ENCODE measurements around the gene MALL.
"Not testable (repeated sequence)": the region's sequence is repeated elsewhere in the genome, so short reads cannot be mapped to it uniquely, and the experiment has no call there.

The MALL gene

GRCh38 chr2:110120171-110121051, 4.8 kb upstream of the MALL start:
- DNase-seq (ENCODE audit: low spot score) = no peak

DNA sequence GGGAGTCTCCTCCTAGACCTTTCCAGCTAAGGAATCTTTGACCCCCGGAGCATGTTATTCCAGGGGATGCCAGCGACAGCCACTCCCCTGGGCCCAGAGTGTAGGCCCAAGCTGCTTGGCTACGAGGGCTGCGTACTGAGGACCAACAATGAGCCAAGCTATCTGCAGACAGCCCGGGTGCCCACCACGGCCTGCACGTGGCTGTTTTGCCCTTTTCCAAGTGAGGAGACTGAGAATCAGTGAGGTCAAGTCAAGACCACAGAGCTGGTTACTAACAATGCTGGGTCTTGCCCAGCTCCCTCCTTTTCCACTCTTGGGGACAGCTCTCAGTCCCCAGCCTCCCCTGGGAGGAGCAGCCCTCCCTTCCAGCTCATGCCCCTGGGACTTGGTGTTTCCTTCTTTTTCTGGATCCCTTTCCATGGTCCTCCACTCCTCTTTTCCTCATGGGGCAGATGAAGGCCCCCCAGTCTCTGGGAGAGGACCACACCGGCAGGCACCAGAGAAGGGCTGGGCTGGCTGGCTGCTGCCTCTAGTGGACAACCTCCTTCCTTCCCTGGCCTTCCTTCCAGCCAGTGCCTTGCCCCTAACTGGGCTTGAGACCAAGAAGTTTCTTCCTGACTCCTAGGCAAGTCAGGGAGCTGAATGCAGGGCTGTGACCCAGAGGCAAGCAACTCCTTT, 550 bp upstream of the MALL start:
- DNase-seq (ENCODE audit: low spot score) = no peak

- DNase-seq (ENCODE audit: low spot score) = no peak
These were observed 779 bp downstream of the MALL start for GRCh38 chr2:110114831-110115255.

DNA sequence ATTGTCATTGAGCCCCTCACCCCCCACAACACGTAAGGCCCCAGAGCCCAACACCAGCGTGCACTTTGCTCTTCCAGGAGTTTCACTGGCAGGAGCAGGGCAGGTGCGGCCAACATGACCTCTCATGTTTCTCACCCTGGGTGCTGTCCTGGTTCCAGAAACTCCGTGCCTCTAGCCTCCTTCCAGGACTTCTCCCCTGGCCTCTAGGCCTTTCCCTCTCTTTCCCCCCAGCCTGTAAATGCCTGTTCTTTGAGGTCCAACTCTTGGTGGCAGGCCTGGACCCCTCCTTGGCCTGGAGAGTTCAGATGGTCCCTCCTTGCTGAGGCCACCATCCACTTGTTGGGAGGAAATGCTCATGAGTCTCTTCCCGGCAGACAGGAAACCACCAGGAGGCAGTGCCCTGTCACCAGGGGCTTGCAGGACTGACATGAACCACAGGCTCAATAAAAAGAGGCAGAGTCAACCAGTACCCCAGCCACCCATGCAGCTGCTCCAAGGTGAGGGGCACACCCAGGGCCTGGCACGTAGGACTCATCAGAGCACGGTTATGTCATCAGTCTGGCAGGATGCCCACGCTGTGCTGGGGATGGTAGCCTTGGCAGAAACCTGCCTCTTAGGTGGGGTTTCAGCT, 1.5 kb downstream of the MALL start:
- DNase-seq (ENCODE audit: low spot score) = no peak

- not testable (repeated sequence) for DNase-seq (ENCODE audit: low spot score)
These were observed 7.3 kb downstream of the MALL start for GRCh38 chr2:110108291-110108690.

DNA sequence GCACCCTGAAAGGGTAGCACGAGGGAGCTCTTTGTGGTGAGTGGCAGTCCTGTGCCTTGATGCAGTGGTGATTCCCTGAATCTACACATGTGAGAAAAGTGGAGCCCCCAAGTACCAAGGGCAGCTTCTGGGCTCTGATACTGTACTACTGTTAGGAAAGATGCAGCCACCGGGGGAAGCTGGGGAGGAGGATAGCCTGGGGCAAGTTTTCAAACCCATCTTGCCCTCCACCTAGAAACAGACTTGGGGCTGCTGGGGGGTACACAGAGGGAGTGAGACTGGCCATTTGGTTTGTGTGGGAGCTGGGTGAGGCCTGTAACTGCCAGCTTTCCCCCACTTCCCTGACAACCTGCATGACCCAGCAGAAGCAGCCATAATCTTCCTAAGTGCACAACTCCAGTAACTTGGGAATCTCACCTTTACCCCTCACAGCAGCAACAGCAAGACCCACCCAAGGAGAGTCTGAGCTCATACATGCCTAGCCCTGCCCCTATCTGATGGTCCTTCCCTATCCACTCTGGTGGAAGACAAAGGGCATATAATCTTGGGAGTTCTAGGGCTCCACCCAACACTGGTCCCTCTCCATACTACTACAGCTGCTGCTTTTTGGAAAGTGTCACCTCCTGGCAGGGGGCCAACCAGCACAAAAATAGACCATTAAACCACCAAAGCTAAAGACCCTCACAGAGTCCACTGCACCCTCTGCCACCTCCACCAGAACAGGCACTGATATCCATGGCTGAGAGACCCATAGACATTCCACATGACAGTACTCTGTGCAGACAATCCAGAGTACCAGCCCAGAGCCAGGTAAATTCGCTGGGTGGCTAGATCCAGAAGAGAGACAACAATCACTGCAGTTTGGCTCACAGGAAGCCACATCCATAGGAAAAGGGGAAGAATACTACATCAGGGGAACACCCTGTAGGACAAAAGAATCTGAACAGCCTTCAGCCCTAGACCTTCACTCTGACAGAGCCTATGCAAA, 8.2 kb downstream of the MALL start:
- DNase-seq (ENCODE audit: low spot score) = no peak

- DNase-seq (ENCODE audit: low spot score) = no peak
These were observed 9.0 kb downstream of the MALL start for GRCh38 chr2:110106642-110107041.

DNA sequence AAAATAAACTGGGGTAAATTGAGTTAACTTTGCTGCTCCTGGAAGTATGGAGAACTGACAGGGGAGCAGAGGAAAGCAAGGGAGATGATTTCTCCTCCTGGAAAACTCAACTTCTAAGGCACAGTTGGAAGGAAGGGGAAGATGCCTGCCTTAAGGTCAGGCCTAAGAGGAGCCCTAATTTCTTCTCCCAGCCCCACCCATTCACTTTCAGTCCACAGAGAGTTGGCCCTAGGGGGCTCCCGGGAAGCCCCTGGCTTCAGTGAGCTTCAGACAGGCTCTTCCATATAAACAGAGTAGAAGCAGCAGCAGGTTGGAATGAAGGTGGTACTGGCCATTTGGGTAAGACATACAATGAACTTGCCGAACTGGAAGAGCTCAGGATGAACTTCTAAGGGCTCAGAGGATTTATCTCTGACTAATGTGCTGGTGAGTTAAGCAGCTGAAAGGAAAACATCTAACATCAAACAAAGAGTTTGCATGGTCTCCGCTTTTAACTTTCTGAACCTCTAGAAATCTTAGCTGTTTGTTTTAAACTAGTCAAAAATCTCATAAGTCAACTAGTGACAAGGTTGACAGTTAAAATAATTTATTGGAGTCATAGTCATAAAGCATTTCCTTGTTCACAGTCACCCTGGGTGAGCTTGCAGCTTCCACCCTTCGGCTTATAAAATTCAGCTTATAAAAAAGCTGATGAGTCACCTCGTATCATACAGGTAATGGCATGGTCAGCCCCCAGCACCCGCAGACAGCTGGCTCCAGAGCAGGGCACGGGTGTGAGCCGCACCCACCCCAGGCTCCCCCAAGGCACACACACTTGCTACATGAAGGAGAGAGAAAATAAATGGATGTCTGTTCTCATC, 9.8 kb downstream of the MALL start:
- no peak for DNase-seq (ENCODE audit: low spot score)

- no peak for DNase-seq (ENCODE audit: low spot score)
These were observed 10.4 kb downstream of the MALL start for GRCh38 chr2:110105183-110105582.

DNA sequence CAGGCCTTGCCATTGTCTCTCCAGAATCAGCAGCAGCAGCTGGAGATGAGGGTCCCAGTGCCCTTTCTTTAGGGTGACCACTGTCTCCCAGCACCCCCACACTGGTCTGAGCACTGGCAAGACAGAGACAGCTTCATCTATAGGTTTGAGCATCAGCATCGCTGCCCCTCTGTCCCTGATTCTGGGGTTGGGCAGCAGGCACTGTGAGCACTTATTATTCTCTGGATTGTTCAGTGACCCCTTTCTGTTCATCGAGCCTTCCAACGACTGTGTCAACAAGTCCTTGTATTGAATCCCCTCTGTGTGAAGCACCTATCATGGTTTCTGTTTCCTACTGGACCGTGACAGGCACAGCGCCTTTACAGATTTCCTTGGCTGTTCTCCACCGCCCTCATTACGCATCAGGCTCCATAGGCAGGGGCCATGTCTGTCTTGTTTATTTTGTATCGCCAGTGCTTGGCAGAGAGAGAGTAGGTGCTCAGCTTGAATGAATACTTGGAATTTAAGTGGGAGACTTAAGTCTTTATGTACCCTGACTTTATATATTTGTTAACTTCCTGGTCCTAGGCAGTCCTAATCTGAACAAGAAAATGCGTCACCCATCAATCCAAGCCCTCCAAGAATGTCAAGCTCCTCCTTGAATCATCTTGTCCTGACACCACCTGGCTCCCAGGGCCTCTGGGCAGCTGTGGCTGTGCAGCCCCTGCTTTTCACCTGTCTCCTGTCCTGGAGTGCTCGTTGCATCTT, 11.4 kb downstream of the MALL start:
- DNase-seq (ENCODE audit: low spot score) = no peak

- no peak for DNase-seq (ENCODE audit: low spot score)
These were observed 12.3 kb downstream of the MALL start for GRCh38 chr2:110103061-110103961.

GRCh38 chr2:110101901-110102803, 13.5 kb downstream of the MALL start:
- no peak for DNase-seq (ENCODE audit: low spot score)

GRCh38 chr2:110101280-110101844, 14.3 kb downstream of the MALL start:
- no peak for DNase-seq (ENCODE audit: low spot score)

DNA sequence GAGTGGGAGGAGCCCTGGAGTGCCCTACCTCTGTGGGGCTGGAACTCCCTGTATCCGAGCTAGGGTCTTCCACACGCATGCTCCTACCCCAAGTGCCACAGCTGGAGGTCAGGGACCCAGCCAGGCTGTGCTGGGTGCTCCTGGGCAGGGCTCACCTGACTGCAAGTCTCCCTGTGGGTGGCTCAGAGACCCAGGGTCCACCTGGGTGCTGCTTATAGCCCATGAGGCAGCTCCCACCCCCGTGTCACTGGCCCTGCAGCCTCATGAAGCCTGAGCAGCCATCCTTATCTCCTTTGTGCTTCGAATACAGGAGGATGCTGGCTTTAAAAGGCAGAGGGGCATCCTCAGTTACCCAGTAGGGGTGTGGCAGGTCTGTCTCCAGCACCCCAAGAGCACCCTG, 14.7 kb downstream of the MALL start:
- DNase-seq (ENCODE audit: low spot score) = not testable (repeated sequence)

GRCh38 chr2:110100480-110100879, 15.1 kb downstream of the MALL start:
- no peak for DNase-seq (ENCODE audit: low spot score)

GRCh38 chr2:110099471-110100225, 16.0 kb downstream of the MALL start:
- no peak for DNase-seq (ENCODE audit: low spot score)

DNA sequence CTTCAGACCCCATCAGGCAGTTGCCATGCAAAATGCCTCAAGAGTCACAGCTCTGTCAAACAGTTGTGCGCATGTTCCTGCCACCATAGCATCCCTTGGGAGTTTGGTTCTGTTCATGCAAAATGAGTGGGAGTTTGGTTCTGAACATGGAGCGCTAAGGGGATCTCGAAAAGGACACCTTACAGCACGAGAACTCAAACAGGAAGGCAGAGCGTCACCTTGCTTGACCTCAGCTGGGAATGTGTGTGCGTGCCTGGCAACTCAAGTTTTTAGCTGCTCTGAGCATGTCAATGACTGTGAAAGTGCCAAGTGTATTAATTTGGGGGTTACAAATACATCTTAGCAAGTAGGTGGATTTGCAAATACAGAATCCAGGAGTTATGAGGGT, 16.6 kb downstream of the MALL start:
- DNase-seq (ENCODE audit: low spot score) = no peak
